Stimulated activated CD8-positive, alpha-beta memory T cell treated with anti-CD3 and anti-CD28 coated beads, Interleukin-4, amount 100 ng/mL, for 24 hours (primary cell): ENCODE measurements around the gene APPL2.
"Not testable (repeated sequence)": the region's sequence is repeated elsewhere in the genome, so short reads cannot be mapped to it uniquely, and the experiment has no call there.

Experiments
- DNase-seq: peaks from one replicate; pipeline ENCODE4 v3.0.0-alpha.2; 2020; ENCODE audit warnings: low read depth

The APPL2 gene

GRCh38 chr12:105256921-105257320 lies 20.9 kb upstream of the APPL2 start:
- DNase-seq, result no peak

DNA sequence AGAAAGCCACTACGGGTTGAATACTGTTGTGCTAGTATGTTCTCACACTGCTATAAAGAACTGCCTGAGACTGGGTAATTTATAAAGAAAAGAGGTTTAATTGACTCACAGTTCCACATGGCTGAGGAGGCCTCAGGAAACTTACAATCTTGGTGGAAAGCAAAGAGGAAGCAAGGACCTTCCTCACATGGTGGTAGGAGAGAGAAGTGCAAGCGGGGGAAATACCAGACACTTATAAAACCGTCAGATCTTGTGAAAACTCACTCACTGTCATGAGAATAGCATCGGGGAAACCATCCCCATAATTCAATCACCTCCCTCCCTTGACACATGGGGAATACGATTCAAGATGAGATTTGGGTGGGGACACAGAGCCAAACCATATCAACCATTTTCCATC lies 20.5 kb upstream of the APPL2 start:
- DNase-seq, result not testable (repeated sequence)

- no peak for DNase-seq
These were observed 20.0 kb upstream of the APPL2 start for GRCh38 chr12:105256011-105256410.

DNA sequence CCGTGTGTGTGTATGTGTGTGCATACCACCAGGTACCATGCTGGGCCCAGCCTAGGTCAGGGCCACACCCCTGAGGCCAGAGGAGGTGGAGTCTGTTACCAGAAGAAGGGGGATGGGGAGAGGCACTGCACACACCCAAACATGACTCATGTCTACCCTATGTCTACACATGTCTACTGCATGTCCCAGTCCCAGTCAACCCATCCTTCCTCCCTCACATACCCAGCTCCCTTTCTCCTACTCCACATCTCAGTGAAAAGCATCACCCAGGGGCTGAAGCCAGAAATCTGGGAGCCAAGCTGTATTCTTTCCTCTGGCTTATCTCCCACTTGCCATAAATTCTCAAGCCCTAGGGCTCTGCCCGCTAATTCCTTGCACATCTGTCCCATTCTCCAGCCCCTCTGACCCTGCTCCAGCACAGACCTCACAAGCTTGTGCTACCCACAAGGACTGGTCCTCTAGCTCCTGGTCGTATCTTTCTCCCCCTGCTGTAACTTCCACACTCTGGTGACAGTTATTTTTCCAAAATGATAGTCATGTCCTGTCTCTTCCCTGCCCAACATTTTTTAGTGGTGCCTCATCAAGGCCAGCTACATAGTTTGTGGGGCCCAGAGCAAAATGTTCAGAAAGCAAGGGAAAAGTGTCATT lies 18.0 kb upstream of the APPL2 start:
- no peak for DNase-seq

DNA sequence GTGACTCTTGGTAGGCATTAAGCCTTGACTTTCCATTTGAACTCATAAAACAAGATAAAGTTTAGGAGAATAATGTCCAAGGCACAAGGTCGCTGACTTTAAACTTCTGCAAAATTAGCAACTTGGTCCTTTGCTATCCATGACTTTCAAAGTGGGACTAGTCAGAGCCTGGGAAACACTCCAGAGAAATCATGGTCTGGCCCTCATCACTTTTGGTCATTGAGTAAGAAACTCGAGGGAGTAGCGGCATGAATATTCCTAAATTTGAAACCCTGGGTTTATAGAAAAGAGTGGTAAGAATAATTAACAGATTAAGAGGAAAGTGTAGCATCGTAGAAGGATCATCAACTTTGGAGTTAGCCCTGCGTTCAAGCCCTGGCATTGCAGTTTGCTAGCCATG lies 16.9 kb upstream of the APPL2 start:
- DNase-seq, result no peak

DNA sequence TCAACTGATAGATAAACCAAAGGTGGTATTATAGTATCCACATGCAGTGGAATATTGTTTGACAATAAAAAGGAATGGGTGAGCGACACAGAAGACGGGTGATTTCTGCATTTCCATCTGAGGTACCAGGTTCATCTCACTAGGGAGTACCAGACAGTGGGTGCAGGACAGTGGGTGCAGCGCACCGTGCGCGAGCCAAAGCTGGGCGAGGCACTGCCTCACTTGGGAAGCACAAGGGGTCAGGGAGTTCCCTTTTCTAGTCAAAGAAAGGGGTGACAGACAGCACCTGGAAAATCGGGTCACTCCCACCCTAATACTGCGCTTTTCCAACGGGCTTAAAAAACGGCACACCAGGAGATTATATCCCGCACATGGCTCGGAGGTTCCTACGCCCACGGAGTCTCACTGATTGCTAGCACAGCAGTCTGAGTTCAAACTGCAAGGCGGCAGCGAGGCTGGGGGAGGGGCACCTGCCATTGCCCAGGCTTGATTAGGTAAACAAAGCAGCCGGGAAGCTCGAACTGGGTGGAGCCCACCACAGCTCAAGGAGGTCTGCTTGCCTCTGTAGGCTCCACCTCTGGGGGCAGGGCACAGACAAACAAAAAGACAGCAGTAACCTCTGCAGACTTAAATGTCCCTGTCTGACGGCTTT lies 9.9 kb upstream of the APPL2 start:
- DNase-seq, result not testable (repeated sequence)

DNA sequence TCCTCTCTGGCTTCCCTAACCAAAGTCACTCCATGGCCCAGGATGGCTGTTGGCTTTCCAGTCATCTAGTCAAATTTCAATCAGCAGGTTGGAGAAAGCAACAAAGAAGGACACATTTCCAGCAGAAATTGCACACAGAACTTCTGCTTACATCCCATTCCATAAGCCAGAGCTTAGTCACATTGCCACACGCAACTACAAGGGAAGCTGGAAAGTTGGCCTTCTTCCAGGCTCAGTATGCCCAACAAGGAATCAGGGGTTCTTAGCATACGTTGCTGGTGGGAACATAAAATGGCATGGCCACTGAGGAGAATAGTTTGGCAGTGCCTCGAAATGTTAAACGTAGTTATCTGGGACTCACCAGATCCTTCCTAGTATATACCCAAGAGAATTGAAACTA lies 9.3 kb upstream of the APPL2 start:
- no peak for DNase-seq

- DNase-seq, result no peak
These were observed 4.3 kb upstream of the APPL2 start for GRCh38 chr12:105240228-105240627.

GRCh38 chr12:105239304-105239703 lies 3.3 kb upstream of the APPL2 start:
- no peak for DNase-seq

DNA sequence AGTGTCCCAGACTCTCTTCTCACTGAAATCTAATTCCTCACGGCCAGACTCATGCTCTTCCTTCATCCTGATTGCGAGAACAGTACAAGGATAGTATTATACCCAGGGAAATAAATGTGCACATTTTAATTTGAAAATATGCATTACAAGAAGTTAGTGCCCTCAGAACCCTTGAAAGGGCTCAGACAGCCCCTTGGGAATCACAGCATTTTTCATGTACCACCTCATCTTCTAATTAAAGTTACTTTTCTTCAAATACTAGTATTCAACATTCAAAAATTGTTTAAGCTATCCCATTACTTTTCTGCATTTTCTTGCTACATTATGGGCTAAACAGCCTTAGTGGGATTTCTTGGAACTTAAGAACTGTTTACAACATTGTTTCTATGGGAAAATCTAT lies 1.7 kb upstream of the APPL2 start:
- no peak for DNase-seq

DNA sequence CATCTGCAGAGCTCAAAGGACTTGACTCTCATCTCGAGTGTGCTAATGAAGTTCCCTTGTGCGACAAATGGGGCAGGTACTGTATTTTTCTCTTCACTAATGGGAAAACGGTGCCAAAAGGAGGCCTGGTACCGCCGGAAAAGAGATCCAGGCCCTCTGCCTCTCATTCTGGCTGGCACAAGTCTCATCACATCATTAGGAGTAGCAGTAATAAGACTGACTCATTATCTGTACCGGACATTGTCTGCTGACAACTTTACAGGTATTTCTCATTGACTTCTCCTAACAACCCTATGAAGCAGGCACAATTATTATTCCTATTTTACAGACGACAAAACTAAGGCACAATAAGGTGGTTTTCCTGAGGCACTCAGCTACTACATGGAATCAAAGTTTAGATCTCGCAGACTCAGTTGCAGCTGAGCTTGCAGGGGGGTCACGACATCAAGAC lies 668 bp downstream of the APPL2 start:
- no peak for DNase-seq

DNA sequence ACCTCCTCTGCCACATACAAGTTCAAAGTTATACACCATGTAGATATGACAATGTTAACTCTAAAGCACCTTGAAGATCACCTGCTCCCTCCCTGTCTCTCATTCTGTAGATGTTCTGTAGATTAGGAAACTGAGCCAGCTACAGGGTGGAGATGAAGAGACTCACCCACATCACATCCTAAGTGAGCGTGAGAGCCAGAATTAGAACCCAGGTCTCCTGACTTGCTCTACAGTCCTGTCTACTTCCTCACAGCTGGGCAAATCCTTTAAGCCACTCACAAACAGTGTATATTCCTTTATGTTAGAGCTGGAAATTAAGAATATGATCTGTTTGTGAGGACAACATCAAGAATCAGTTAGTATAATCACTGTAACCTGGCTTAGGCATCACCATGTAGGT lies 1.8 kb downstream of the APPL2 start:
- DNase-seq, result no peak

- no peak for DNase-seq
These were observed 2.7 kb downstream of the APPL2 start for GRCh38 chr12:105233041-105233905.

DNA sequence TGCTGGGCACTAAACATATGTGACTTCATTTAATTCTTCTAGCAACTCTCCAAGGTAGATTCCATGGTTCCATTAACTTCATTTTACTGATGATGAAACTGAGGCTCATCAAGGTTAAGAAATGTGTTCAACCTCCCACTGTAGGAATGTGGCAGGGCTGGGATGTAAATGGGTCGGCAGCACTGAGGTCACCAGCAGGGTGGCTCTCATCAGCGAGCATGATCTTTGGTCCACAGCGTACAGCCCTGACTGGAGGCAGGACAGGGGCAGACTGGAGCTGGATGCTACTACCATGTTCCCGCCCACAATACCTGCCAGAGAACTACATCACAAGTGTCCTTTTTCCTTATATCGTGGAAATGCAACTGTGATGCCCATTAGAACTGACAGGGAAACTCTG lies 4.6 kb downstream of the APPL2 start:
- DNase-seq, result no peak

DNA sequence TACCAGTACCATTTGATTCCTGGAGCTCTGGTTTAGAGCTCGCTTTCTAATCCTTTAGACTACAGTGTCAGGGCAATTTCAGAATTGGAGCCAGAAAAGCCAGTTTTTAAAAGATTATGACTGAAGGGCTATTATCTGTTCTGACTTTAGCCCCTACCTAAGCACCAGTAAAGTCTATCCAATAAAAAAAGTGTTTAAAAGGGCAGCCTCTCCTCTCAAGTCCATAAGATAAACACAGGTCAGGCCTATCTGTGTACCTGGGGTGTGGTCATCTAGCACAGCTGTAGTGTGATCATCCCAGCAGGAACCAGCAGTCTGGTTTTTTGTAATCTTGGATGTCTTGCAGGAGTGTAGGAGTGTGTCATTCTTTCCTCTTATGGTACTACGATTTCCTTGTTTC lies 6.6 kb downstream of the APPL2 start:
- DNase-seq, result no peak

- no peak for DNase-seq
These were observed 7.0 kb downstream of the APPL2 start for GRCh38 chr12:105228966-105229365.

DNA sequence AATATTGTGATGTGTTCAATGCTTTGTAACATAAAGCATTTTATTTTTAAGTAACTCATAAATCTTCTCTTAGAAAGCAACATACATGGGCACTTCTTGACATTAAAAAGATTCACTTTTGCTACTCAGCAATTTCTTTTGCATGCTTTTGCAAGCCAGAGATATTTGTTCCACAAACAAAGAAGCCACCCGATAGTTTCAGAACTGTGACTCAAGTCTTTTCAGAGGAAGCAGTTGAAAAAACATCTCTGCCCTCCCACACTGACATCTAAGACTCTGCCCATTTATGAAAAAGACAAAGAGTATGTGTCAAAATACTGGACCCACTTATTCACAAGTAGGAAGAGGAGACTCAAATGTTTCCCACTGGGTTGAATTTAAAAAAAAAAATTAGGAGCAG lies 7.5 kb downstream of the APPL2 start:
- no peak for DNase-seq

- DNase-seq, result no peak
These were observed 8.1 kb downstream of the APPL2 start for GRCh38 chr12:105227879-105228278.

DNA sequence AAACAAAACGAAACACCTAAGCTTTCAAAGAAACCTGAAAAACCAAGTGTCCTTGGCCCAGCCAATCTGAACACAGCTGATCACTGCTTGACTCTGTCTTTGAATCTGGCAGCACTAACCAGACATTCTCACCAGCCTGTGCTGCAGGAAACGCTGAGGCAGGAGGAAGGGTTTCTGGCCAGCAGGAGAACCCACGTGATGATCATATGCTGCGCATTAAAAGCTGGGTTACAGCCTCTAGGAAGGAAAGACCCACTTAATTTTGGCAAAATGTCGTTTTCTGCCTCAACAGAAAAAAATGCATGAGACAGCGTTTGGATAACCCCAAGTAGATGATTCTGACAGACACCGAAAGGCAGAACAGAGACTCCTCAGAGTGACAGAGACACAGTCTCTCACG lies 9.8 kb downstream of the APPL2 start:
- no peak for DNase-seq

- DNase-seq, result no peak
These were observed 10.4 kb downstream of the APPL2 start for GRCh38 chr12:105225505-105226015.

DNA sequence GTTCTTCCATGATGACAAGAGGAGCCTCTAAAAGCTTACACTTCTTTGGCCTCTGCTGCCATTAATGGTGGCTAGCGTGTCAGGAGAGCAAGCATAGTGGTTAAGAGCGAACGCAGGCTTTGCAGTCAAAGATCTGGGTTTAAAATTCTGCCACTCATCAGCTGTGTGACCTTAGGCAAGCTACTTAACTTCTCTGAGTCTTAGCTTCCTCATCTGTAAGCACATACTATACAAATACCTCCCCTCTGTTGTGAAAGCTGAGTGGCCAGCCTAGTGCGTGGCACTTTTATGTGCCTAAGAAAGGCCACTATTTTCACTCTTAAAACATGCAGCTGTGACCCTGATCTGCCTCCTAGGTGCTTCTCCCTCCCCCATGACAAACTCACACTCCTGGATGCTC lies 11.6 kb downstream of the APPL2 start:
- DNase-seq, result no peak

DNA sequence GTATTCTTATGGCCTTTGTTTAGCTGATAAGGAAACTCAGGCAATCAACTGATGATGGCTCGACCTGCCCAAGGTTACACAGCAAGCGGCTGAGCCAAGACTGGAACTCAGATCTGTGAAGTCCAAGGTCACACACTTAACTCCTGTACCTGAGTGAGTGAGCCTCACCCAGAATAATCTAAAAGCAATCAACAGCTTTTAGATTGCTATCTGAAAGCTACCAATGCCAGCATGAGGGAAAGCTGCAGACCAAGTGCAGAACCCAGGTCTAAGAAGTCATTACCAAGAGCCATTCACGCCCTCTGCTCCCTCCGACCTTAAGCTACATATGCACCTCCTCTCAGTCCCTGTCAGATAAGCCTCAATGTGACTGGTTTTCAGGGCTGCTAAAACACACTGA lies 12.1 kb downstream of the APPL2 start:
- no peak for DNase-seq

DNA sequence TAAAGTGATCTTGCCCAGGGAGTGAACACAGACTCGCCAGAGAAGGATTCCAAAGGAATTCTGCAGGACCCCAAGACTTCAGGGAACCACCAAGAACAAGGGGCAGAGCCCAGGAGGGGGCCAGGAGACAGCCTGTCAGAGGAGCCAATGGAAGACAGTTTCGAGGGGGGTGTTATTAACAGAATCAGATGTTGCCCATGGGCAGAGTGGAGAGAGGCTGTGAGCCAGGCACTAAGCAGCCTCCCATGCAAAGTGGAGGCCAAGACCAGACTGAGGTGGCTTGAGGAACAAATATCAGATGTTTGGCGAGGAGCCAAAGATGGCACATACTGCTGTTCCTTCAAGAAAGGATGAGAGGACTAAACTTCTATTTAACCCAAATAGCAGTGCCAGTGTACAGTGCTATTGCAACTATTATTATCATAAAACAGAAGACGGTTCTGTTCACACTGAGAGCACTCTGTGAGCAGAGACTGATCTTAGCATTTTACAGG lies 12.6 kb downstream of the APPL2 start:
- DNase-seq, result no peak
